ENCODE data around the gene NR2C2.

DNA sequence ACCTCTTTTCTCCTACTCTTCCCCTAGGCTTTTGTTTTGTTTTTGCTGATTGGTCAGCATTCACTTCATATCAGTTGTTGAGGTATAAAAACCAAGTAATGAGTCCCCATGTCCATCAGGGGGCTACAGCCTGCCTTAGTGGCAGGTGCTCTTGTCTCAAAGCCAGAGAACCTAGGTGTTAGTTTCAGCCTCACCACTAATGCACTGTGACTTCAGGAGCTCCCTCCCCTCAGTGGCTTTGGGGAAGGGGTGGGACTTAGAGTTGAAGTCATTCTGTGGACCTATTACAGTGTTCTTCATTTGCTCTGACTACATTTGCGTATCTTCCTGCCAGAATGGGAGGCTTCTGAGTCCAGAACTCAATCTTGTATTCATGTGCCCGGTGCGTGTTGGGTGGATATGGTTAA, 41.6 kb downstream of the NR2C2 start:
- TF ChIP-seq, protein P1, sequence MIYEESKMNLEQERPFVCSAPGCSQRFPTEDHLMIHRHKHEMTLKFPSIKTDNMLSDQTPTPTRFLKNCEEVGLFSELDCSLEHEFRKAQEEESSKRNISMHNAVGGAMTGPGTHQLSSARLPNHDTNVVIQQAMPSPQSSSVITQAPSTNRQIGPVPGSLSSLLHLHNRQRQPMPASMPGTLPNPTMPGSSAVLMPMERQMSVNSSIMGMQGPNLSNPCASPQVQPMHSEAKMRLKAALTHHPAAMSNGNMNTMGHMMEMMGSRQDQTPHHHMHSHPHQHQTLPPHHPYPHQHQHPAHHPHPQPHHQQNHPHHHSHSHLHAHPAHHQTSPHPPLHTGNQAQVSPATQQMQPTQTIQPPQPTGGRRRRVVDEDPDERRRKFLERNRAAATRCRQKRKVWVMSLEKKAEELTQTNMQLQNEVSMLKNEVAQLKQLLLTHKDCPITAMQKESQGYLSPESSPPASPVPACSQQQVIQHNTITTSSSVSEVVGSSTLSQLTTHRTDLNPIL (CRISPR knock-in tag; IDR thresholded peaks at IDR 0.05; ENCODE audit: low read depth) = no peak
- TF ChIP-seq TOX (CRISPR knock-in tag; IDR thresholded peaks at IDR 0.05; ENCODE audit: borderline replicate concordance) (no peak), OSR1 (CRISPR knock-in tag; IDR thresholded peaks at IDR 0.05) (no peak), GLIS3 (CRISPR knock-in tag; IDR thresholded peaks at IDR 0.05) (no peak), PPARA (CRISPR knock-in tag; IDR thresholded peaks at IDR 0.05; ENCODE audit: borderline replicate concordance) (no peak), RARB (CRISPR knock-in tag; IDR thresholded peaks at IDR 0.05) (no peak)
- TF ChIP-seq, protein P2, sequence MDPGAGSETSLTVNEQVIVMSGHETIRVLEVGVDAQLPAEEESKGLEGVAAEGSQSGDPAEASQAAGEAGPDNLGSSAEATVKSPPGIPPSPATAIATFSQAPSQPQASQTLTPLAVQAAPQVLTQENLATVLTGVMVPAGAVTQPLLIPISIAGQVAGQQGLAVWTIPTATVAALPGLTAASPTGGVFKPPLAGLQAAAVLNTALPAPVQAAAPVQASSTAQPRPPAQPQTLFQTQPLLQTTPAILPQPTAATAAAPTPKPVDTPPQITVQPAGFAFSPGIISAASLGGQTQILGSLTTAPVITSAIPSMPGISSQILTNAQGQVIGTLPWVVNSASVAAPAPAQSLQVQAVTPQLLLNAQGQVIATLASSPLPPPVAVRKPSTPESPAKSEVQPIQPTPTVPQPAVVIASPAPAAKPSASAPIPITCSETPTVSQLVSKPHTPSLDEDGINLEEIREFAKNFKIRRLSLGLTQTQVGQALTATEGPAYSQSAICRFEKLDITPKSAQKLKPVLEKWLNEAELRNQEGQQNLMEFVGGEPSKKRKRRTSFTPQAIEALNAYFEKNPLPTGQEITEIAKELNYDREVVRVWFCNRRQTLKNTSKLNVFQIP (CRISPR knock-in tag; IDR thresholded peaks at IDR 0.05; ENCODE audit: borderline replicate concordance, low read depth) = no peak
- TF ChIP-seq, protein P3, sequence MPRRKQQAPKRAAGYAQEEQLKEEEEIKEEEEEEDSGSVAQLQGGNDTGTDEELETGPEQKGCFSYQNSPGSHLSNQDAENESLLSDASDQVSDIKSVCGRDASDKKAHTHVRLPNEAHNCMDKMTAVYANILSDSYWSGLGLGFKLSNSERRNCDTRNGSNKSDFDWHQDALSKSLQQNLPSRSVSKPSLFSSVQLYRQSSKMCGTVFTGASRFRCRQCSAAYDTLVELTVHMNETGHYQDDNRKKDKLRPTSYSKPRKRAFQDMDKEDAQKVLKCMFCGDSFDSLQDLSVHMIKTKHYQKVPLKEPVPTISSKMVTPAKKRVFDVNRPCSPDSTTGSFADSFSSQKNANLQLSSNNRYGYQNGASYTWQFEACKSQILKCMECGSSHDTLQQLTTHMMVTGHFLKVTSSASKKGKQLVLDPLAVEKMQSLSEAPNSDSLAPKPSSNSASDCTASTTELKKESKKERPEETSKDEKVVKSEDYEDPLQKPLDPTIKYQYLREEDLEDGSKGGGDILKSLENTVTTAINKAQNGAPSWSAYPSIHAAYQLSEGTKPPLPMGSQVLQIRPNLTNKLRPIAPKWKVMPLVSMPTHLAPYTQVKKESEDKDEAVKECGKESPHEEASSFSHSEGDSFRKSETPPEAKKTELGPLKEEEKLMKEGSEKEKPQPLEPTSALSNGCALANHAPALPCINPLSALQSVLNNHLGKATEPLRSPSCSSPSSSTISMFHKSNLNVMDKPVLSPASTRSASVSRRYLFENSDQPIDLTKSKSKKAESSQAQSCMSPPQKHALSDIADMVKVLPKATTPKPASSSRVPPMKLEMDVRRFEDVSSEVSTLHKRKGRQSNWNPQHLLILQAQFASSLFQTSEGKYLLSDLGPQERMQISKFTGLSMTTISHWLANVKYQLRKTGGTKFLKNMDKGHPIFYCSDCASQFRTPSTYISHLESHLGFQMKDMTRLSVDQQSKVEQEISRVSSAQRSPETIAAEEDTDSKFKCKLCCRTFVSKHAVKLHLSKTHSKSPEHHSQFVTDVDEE (CRISPR knock-in tag; IDR thresholded peaks at IDR 0.05) = no peak
- TF ChIP-seq, protein P4, sequence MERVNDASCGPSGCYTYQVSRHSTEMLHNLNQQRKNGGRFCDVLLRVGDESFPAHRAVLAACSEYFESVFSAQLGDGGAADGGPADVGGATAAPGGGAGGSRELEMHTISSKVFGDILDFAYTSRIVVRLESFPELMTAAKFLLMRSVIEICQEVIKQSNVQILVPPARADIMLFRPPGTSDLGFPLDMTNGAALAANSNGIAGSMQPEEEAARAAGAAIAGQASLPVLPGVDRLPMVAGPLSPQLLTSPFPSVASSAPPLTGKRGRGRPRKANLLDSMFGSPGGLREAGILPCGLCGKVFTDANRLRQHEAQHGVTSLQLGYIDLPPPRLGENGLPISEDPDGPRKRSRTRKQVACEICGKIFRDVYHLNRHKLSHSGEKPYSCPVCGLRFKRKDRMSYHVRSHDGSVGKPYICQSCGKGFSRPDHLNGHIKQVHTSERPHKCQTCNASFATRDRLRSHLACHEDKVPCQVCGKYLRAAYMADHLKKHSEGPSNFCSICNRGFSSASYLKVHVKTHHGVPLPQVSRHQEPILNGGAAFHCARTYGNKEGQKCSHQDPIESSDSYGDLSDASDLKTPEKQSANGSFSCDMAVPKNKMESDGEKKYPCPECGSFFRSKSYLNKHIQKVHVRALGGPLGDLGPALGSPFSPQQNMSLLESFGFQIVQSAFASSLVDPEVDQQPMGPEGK (CRISPR knock-in tag; IDR thresholded peaks at IDR 0.05; ENCODE audit: borderline replicate concordance) = no peak
